HG02623 (cell line): ENCODE results near the gene KRT28.
"Not testable (repeated sequence)": the region's sequence is repeated elsewhere in the genome, so short reads cannot be mapped to it uniquely, and the experiment has no call there.

ENCODE experiments used
- ATAC-seq: cut with Tn5 transposase; IDR thresholded peaks from one replicate; pipeline ENCODE4 v1.9.1; 2021; ENCODE audit warnings: moderate library complexity; ENCODE audit not compliant: unreplicated experiment

Gene KRT28

GRCh38 chr17:40779181-40779909, 20.4 kb downstream of the KRT28 start:
- no peak for ATAC-seq

GRCh38 chr17:40778461-40778860, 21.3 kb downstream of the KRT28 start:
- ATAC-seq = no peak

- ATAC-seq = no peak
These were observed 21.8 kb downstream of the KRT28 start for GRCh38 chr17:40777971-40778370.

DNA sequence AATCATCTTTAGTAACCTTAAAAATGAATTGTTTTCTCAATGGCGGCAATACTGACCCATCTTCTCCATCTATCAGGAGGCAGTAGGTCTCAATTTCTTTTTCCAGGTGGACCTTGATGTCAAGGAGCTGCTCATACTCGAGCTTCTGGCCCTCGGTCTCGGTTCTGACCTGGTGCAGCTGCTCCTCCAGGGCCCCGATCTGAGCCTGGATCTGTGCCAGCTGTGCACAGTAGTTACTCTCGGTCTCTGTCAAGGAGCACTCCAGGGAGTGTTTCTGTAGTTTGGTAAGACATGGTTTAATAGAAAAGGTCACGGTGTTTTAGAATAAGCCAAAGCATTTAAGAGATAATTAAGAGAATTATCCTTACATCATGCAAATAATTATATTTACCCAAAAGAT, 22.3 kb downstream of the KRT28 start:
- ATAC-seq = no peak

DNA sequence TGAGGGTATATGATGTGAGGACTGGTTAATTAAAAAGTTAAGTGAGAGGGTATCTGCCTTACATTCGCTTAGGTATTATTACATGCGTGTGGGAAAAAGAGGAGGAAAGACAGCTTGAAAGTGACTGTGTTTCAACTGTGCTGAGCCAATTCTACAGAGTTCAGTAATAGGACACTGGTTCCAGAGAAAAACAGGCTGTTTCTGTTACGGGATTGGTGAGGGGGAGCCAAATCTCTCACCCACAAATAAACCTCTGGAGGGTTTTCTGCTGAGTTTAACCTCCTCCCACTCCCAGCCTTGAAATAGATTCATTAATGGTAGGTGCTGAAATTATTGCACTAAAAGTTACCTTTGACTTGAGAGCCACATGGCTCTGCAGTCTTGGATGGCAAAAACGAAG, 23.8 kb downstream of the KRT28 start:
- ATAC-seq = no peak

DNA sequence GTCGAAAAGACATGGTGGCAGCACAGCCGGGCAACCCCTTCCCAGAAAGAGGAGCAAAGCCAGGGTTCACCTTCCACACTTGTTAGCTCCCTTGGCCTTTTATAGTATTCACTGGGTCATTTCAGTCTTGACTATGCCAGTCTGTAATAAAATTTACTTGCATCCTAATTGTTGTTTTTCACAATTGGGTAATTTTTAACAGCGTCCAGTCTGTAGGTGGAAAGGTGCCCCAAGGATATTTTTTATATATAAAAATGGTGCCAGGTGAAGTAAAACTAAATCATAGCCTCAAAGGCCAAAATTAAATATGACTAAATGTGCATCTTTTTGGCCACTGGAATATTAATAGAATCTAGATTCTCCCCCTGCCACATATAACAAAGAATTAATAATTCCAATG, 27.7 kb downstream of the KRT28 start, which contains the start of gene KRT26:
Gene KRT26, minus strand, starts transcription at position 101 of the 400 bp plus-strand sequence. Its CDS starts 88 bp downstream, at position 13.
- ATAC-seq = no peak

- no peak for ATAC-seq
These were observed 34.1 kb downstream of the KRT28 start for GRCh38 chr17:40765657-40766056.

GRCh38 chr17:40763752-40764151, 36.0 kb downstream of the KRT28 start:
- no peak for ATAC-seq

- ATAC-seq = no peak
These were observed 39.4 kb downstream of the KRT28 start for GRCh38 chr17:40760105-40761016.

DNA sequence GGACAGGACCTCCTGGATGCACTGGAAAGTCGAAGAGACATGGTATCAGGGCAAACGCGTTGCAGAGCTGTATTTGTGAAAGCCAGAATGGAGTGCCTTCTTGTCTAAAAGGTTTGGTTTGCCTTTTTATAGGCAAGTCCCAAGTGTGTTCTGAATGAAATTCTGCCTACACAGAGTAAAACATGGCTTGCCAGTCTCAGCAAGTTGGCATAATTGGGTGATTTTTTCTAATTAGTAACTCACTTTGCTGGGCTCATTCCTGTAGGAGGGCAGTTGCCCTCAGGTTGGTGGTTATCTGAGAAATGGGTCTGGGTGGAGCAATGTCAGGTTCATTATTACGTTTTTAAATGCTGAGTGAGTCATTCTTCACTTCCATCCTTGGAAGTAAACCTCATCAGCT, 44.5 kb downstream of the KRT28 start, which contains the start of gene KRT25:
Gene KRT25, minus strand, starts transcription at position 101 of the 400 bp plus-strand sequence. Its CDS starts 60 bp downstream, at position 41.
- no peak for ATAC-seq

DNA sequence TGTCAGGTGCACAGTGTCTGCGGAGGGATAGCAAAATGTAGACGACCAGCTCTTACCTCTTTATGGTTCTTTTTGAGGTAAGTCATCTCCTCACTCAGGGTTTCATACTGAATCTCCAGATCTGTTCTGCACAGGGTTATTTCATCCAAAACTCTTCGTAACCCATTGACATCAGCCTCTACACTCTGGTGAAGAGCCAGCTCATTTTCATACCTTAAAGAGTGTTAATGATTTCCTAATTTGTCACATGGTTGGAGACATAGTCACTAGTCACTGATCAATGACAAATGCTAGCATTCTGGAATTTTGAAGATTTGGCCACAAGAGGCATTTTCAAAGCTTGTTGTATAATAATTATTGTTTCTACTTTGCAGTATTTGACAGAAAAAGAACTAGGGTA, 46.0 kb downstream of the KRT28 start:
- ATAC-seq = no peak

- ATAC-seq = no peak
These were observed 48.7 kb downstream of the KRT28 start for GRCh38 chr17:40751065-40751464.

DNA sequence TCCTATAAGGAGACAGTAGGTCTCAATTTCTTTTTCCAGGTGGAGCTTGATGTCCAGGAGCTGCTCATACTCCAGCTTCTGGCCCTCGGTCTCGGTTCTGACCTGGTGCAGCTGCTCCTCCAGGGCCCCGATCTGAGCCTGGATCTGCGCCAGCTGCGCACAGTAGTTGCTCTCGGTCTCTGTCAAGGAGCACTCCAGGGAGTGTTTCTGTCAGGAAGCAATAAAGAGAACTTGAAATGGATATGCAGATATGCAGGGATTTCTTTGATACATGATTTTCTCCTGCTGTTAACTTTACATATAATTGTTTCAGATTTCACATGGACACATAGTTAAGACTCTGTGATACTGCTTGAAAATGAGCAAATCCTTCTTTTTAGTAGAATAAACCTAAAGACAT, 49.4 kb downstream of the KRT28 start:
- no peak for ATAC-seq

DNA sequence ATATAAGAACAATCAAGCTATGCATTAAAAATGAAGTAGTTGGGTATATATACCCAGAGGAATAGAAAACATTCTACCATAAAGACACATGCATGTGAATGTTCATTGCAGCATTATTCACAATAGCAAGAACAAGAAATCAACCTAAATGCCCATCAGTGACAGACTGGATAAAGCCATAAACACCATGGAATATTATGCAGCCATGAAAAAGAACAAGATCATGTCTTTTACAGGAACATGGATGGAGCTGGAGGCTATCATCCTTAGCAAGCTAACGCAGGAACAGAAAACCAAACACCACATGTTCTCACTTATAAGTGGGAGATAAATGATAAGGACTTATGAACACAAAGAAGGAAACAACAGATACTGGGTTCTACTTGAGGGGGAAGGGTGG, 51.1 kb downstream of the KRT28 start:
- not testable (repeated sequence) for ATAC-seq
